NCI-H2107 (cell line): ENCODE data around the gene PHACTR2.
"Not testable (repeated sequence)": the region's sequence is repeated elsewhere in the genome, so short reads cannot be mapped to it uniquely, and the experiment has no call there.

Source experiments
- DNase-seq: peaks from one replicate; lab custom pipeline; 2025; lab: John Stamatoyannopoulos, UW

The PHACTR2 gene

DNA sequence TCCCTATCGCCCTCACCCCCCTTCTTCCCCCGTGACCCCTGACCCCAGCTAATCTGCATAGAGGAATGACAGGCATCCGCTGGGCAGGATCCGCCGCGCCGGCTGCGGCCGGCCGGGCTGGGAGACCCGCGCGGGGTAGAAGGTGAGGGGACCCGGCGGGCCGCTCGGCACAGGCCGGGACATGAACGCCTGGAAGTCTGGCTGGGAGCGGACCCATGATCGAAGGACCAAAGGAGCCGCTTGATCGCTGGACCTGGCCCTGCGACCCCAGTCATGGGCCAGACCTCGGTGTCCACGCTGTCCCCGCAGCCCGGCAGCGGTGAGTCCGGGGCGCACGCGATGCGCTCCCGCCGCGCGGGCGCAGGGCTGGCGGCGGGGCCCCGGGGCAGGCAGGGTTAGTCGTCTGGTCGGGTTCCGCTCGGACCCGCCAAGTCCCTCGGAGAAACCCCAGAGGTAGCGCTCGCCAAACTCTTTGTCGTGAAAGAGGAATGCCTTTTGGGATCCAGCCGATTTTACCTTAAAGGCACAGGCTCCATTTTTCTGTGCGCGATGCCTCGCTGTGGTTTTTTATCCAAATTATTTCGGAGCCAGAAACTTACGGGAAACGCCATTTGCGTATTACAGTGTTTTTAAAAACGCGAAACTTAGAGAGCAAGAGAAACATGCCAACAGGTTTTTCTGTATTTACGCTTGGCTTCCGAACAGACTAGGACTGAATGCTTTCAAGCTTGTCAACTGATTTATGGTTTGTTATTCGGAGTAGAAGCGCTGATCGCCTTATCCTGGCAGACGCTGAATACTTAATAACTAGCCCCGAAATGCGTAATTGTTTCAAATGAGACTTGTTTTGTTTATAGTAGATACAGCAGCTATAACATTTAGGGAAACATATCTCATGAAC, at the start of gene PHACTR2:
Gene PHACTR2 (plus strand): TSS at position 75 of the 901 bp plus-strand sequence. CDS start 199 bp downstream, at position 274.
- DNase-seq = no peak

DNA sequence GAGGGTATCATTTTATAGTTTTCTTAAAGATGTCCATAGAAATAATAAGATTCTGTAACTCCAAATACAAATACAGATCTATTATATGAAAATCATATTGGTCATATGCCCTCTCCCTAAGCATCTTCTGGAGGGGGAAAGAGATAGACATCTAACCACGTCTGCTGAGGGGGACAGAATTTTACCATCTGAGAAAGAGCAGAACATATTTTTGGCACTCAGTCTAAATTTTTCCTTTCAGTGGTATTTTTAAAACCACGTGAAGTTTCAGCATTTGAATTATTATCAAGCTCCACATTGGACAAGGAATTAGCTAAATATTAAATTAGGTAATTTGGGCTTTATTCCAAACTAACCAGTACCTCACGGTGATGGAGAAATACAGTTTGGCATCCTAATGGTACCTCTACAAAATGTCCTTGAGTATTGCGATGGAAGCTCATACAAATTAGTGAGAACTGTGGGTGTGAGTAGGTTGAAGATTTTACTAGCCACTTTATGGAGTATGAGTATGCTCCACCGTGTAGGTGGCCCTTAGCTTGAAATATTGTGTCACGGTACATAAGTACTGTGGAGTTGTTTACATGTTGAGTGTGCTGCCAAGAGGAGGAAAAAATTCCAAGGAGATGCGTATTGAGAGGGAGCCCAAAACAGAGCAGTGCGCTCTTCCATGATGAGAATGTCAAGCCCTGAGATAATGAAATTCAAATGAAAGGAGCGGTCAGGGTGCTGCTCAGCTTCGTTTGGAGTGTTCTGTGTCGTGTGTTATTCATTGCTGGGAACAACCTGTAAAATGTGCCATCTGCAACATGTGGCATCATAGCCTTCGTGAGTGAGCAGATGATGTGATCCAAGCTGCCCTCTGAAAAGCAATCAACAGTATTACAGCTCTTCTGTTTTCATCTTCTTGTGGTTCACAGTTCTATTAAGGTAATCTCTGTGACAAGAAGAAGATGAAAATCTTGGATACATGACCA, 48.4 kb upstream of the PHACTR2 start:
- DNase-seq = no peak

DNA sequence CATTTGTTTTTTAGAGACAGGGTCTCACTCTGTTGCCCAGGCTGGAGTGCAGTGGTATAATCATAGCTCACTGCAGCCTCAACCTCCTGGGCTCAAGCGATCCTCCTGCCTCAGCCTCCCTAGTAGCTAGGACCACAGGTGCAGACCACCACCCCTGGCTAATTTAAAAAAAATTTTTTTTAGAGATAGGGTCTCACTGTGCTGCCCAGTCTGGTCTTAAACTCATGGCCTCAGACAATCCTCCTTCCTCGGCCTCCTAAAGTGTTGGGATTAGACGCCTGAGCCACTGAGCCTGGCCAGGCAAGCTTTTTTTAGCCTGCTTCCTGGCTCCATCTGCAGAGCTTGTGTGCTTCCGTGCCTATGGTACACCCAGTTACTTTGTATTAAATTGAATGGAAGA, 46.6 kb upstream of the PHACTR2 start:
- not testable (repeated sequence) for DNase-seq

DNA sequence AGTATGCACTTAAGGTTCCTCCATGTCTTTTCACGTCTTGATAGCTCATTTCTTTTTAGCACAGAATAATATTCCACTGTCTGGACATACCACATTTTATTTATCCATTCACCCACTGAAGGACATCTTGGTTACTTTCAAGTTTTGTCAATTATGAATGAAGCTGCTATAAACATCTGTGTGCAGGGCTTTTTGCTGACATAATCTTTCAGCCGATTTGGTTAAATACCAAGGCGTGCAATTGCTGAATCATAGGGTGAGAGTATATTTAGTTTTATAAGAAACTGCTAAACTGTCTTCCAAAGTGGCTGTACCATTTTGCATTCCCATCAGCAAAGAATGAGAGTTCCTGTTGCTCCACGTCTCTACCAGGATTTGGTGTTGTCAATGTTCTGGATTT, 44.9 kb upstream of the PHACTR2 start:
- no peak for DNase-seq

DNA sequence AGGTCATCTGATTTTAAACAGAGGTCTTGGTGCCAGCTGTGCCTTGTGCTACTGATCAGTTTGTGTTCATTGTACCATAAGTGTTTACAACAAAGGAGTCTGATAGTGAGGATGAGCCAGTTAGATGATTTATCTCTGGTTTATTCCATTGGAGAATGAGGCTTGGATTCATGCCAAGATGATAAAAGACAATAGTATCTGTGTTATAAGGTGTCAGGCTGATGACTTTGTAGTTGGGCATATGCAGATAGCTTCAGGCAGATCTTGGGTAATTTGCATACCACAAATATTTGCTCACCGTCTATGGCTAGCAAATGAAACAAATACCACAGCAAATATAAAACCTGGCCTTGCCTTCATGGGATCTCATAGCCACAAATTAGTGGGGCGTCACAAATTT, 43.3 kb upstream of the PHACTR2 start:
- DNase-seq = no peak

DNA sequence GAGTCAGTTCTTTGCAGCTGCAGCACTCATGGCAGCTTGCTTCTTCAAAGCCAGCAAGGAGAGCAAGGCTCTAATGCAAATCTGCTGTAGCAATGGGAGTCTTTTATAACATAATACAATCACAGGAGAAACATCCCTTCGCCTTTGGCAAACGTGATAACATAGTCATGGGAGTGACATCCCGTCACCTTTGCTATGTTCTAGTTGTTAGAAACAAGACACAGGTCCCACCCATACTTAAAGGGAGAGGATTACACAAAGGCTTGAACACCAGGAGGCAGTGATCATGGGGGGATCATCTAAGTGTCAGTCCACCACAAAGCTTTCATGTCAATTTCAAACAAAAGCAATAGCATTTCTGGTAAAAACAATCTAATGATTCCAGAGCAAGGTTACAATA, 40.1 kb upstream of the PHACTR2 start:
- DNase-seq = no peak

DNA sequence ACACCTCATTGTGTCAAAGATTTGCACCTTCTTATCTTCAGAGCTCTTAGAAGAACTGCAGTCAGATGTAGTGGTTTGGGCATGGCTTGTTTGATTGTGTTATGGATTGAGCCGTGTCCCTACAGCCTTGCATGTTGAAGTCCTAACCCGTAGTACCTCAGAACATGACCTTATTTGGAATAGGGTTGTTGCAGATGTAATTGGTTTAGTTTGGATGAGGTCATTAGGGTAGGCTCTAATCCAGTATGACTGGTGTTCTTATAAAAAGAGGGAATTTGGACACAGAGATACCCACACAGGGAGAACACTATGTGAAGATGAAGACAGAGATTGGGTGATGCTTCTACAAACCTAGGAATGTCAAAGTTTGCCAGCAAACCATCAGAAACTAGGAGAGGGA, 35.4 kb upstream of the PHACTR2 start:
- DNase-seq = no peak

DNA sequence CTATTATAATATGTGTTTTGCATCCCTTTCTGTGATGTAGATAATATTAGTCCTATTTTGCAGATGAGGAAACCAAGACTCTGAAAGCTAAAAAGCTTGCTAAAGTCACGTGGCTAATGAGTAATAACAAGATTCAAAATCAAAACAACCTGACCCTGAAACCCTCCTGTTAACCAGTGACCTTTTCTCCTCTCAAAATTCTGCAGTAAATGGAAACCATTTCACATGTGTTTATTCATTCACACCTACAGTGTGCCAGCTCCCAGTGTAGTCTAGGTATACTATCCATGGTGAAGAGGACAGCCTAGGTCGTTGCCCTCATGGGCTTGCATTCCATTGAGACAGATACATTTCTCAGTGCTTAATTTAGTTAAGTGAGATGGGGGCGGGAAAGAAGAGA, 30.6 kb upstream of the PHACTR2 start:
- no peak for DNase-seq

DNA sequence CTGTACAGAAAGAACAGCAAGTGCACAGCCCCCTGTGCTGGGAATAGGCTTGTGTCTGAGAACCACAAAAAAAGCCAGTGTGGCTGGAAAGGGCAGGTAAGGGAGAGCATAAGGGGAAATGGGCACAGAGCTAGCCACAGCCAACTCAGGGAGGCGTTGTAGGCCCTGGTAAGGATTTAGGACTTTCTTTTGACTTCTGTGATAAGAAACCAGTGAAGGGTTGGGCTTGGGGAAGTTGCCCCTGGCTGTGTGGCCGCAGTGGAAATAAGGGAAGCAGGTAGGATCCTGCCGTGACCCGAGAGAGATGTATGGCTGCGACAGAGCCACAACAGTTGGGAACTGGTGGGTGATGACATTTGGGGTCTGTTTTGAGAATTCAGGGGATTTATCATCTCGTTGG, 30.0 kb upstream of the PHACTR2 start:
- no peak for DNase-seq

DNA sequence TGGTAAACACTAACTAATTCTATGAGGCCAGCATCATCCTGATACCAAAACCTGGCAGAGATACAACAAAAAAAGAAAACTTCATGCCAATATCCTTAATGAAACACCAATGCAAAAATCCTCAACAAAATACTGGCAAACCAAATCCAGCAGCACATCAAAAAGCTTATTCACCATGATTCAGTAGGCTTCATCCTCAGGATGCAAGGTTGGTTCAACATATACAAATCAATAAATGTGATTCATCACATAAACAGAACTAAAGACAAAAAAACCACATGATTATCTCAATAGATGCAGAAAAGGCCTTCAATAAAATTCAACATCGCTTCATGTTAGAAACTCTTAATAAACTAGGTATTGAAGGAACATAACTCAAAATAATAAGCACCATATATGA, 28.4 kb upstream of the PHACTR2 start:
- DNase-seq = not testable (repeated sequence)

DNA sequence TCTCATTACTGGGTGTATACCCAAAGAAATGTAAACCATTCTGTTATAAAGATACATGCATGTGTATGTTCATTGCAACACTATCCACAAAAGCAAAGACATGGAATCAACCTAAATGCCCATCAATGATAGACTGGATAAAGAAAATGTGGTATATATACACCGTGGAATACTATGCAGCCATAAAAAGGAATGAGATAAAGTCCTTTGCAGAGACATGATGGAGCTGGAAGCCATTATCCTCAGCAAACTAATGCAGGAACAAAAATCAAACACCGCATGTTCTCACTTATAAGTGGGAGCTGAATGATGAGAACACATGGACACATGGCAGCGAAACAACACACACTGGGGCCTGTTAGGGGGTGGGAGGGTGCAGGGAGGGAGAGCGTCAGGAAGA, 26.4 kb upstream of the PHACTR2 start:
- not testable (repeated sequence) for DNase-seq

DNA sequence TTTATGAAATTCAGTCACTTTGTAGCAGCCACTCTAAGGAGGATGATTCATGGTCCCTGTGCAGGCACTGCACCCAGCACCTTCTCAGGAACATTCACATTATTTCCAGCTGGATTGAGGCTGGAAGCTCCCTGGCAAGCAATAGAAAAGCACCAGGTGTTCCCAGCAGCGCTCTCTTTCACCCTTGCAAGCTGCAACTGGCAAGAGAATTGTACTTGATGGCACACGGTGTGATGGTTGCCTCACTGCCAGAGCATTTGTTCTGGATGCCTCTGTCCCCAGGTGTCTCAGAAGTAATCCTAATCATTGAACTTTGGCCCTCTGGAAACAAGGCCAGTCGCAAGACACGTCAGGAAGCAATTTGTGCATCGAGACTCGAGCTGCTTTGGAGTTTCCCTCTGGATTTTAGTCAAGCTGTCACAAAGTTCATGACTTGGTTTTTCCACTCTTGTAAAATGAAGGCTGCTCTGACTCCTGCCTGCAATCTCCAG, 24.9 kb upstream of the PHACTR2 start:
- DNase-seq = no peak

DNA sequence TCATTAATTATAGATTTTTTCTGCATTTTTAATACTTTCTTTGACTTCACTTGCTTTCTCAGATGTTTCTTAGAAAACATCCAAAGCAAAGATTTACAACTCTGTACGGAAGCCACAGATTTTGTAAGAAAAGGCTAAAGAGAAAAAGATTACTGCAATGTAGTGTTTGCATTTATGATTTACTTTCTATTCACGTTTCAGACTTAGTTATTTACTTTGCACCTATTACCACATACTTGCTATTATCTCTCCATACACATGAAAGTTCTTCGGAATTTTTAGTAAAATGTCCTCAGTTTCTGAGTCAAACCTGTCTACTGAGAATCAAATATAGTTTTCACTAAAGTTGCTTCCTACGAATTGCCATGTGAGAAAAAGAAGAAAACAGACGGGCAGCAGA, 22.2 kb upstream of the PHACTR2 start:
- no peak for DNase-seq

DNA sequence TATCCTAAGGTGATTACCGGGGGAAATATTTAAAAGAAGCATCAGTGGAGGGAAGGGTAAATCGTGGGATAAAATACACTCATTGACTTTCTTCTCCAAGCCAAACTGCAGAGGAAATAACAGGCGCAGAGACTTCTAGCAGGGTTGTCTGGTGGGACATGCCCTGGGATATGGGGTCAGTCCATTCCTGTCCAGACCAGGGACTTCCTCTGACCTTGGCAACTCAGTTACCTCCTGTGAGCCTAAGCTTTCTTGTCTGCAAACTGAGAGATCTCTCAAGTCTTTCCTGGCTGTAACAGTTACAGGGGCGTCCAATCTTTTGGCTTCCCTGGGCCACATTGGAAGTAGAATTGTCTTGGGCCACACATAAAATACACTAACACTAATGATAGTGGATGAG, 21.7 kb upstream of the PHACTR2 start:
- DNase-seq = no peak

DNA sequence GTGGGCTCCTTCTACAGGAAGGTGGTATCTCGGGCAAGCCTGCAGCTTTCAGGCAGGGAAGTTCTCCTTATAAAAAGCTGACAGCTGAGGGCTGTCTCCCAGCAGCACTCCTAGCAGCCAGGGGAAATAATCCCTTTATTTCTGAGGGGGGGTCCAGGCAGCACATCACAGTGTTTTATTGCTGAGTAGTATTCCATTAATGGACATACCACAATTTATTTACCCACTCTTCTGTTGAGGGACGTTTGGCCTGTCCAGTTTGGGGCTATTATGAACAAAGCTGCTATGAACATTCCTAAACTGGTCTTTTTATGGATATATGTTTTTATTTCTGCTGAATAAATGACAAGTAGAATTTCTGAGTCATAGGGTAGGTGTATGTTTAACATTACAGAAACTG, 20.0 kb upstream of the PHACTR2 start:
- no peak for DNase-seq

DNA sequence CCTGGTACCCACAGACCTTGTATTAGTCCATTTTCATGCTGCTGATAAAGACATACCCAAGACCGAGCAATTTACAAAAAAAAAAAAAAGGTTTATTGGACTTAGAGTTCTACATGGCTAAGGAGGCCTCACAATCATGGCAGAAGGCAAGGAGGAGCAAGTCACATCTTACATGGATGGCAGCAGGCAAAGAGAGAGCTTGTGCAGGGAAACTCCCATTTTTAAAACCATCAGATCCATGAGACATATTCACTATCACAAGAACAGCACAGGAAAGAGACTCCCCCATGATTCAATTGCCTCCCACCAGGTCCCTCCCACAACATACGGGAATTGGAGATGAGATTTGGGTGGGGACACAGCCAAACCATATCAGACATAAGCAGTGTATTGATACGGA, 17.6 kb upstream of the PHACTR2 start:
- not testable (repeated sequence) for DNase-seq

DNA sequence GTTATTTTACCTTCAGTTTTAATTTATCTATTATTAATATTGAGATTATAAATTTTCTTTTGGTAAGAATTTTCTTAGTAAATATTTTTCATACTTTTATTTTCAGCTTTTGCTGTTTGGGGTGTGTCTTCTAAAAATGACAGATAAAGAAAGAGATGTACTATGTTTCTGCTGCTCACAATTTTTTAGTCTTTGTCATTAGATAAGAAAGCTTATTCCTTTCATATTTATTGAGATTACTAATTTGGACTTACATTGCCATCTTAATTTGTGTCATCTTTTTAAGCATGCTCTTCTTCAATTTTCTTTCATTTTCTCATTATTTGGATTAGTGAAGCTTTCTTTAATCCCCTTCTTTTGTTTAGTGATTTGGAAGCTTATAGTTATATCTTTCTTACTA, 13.6 kb upstream of the PHACTR2 start:
- DNase-seq = no peak

DNA sequence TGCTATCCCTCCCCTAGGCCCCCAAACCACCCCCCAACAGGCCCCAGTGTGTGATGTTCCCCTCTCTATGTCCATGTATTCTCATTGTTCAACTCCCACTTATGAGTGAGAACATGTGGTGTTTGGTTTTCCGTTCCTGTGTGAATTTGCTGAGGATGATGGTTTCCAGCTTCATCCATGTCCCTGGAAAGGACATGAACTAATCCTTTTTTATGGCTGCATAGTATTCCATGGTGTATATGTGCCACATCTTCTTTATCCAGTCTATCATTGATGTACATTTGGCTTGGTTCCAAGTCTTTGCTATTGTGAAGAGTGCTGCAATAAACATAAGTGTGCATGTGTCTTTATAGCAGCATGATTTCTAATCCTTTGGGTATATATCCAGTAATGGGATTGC, 11.8 kb upstream of the PHACTR2 start:
- not testable (repeated sequence) for DNase-seq

DNA sequence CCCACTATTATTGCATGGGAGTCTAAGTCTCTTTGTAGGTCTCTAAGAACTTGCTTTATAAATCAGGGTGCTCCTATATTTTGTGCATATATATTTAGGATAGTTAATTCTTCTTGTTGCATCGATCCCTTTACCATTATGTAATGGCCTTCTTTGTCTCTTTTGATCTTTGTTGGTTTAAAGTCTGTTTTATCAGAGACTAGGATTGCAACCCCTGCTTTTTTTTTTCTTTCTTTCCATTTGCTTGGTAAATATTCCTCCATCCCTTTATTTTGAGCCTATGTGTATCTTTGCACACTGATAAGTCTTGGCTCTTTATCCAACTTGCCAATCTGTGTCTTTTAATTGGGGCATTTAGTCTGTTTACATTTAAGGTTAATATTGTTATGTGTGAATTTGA, 8.3 kb upstream of the PHACTR2 start:
- DNase-seq = not testable (repeated sequence)

DNA sequence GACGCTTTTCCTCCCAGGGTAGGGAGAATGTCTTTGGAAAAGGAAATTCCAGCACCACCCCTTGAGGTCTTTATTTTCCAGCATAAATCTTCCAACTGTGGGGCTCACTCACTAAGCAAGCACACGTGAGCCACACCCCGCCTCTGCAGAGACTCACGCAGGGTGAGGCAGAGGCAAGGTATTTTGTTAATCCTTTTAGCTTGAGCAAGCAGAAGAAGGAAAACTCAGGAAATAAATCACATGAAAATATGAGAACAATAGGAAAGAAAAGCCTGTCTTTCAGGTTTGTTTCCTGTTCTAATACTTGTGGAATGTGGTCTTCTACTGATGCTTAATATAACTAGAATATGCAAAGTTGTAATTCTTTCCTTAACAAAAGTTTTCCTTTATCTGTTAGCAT, 4.1 kb upstream of the PHACTR2 start:
- DNase-seq = no peak

DNA sequence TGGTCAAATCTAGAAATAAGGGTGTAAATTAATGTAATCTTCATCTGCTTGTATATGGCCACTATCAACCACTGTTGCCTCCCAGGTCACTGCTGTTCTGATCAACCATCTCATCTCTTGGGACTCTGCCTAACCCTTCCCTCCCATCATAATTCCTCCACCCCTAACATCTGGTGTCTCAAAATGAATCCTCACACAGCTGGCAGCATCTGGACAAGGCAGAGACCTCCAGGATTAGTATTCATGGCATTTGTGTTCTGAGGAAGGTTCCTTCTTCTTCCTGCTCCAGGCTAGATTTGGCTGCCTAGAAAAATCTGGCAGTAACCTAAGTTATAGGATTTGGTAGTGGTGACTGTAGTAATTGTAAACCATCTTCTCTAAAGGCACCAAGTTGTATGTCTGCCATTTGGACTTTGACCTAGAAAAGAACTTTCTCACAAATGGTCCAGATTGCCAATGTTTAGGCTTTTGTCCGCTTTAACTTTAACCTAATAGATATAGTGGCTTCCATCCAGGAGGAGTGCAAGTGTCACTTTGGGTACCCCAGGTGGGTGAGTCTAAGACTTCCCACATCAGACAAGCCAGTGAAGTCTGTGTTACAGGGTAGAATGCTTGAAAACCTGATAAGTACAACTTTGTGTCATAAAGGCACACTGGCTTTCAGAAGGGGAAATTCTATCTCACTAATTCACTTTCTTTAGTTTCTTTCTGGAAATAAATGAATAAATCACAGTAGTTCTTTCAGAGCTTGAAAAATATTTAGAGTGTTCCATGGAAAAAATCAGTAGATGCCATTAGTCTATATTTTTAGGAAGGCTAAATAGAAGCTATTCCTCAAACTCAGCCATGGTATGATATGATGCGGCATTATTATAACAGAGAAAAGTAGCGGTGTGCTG, 3.0 kb upstream of the PHACTR2 start:
- no peak for DNase-seq
